Heart left ventricle (tissue), 13 donors: ENCODE measurements around the gene GTF2A1.

Source experiments
- CTCF ChIP-seq, 12 donors: fragments of 200-600 bp; sonication (generic) in 4 of 12; IDR thresholded peaks; one replicate each; pipeline versions ENCODE4 v1.5.0 to v1.8.0; 2018 to 2022; ENCODE audit warnings: antibody characterized with exemption in 12 of 12, mild to moderate bottlenecking in 5 of 12
- POLR2A ChIP-seq, 2 donors: fragments of 450-650 bp; IDR thresholded peaks; one replicate each; pipeline ENCODE4 v1.6.1; 2017; ENCODE audit warnings: antibody characterized with exemption in 2 of 2, mild to moderate bottlenecking in 2 of 2, moderate library complexity in 2 of 2
- donor health status: ischemic (EF 13 %, LVEDD 7.1; RV severe dilation, severe dysfunction).
- donor health status: DM: no; HTN: yes; CAD: no.
- donor health status: DM: no; HTN: no; CAD: no.
- donor health status: ischemic (EF 25% LVEDD 6.9; RV normal size, moderate dysfunction).
- donor health status: ischemic (EF 25% LVEDD 5.7; RV mildly dilated, moderate dysfunction).
- donor health status: ischemic (EF 35%, LVEDD 5.7; RV mildly dilated, moderate dysfunction).
- donor health status: nonischemic (EF 11% LVEDD 7.7; RV severe dilation, severe dysfunction).
- donor health status: DM: yes; HTN: yes; CAD: no.
- donor health status: PGD.
- donor health status: ischemic (EF 29% LVEDD 5.4; RV normal size, mild dysfunction).
- donor health status: nonischemic (EF 23%, LVEDD 6.1; RV moderate dilation, normal function).

- TF ChIP-seq CTCF (IDR thresholded peaks at IDR 0.05) = no peak
- TF ChIP-seq POLR2A (IDR thresholded peaks at IDR 0.05) = no peak
Observed at GRCh38 chr14:81234278-81234677, 13.5 kb upstream of the GTF2A1 start.
